ENCODE data around the gene UAP1L1.

Gene UAP1L1

GRCh38 chr9:137052293-137052692 lies 25.0 kb upstream of the UAP1L1 start:
- DNase-seq: no peak
- Histone ChIP-seq H2AFZ (ENCODE audit: low read length) (no peak overlapping the region), H3K9me3 (replicated peaks; ENCODE audit: insufficient read depth, low read length) (no peaks in the 10 kb centered on the region), H3K4me2 (ENCODE audit: low read depth, low read length) (no peak overlapping the region), H3K4me1 (ENCODE audit: low read length) (no peaks in the 10 kb centered on the region), H3K9me2 (replicated peaks; ENCODE audit: insufficient read depth, low read length) (no peaks in the 10 kb centered on the region), H3K27me3 (replicated peaks; ENCODE audit: insufficient read depth, low read length) (peaks cover 73% of the 10 kb centered on the region), H3K4me3 (ENCODE audit: low read length) (no peak overlapping the region), H3K9ac (ENCODE audit: low read length) (no peak overlapping the region), H3F3A (ENCODE audit: insufficient read depth, low read length) (no peaks in the 10 kb centered on the region), H4K20me1 (ENCODE audit: insufficient read depth, low read length) (no peaks in the 10 kb centered on the region), H3K36me3 (replicated peaks; ENCODE audit: insufficient read depth, low read length) (no peaks in the 10 kb centered on the region), H3K79me2 (ENCODE audit: low read length) (no peaks in the 10 kb centered on the region), H3K27ac (ENCODE audit: low read length) (no peak overlapping the region)
- TF ChIP-seq EZH2 (optimal IDR thresholded peaks at IDR 0.05; ENCODE audit: low read depth, low read length) (no peak), CTCF (IDR thresholded peaks at IDR 0.05; ENCODE audit: low read length) (no peak), EZH2phosphoT487 (IDR thresholded peaks at IDR 0.05; ENCODE audit: low read length) (no peak)

- no peak for DNase-seq
- H3K4me1 ChIP-seq (ENCODE audit: low read length): no peaks in the 10 kb centered on the region
- peak overlapping the region; percentile 34 for H3K4me3 ChIP-seq (ENCODE audit: low read length)
- H3K79me2 ChIP-seq (ENCODE audit: low read length): no peaks in the 10 kb centered on the region
- TF ChIP-seq EZH2 (optimal IDR thresholded peaks at IDR 0.05; ENCODE audit: low read depth, low read length): no peak
- no peak for TF ChIP-seq CTCF (IDR thresholded peaks at IDR 0.05; ENCODE audit: low read length)
- TF ChIP-seq EZH2phosphoT487 (IDR thresholded peaks at IDR 0.05; ENCODE audit: low read length): no peak
- H3K36me3 ChIP-seq (replicated peaks; ENCODE audit: insufficient read depth, low read length): no peaks in the 10 kb centered on the region
- no peaks in the 10 kb centered on the region for H4K20me1 ChIP-seq (ENCODE audit: insufficient read depth, low read length)
- no peak overlapping the region for H3K9ac ChIP-seq (ENCODE audit: low read length)
- no peak overlapping the region for H2AFZ ChIP-seq (ENCODE audit: low read length)
- H3K9me3 ChIP-seq (replicated peaks; ENCODE audit: insufficient read depth, low read length): no peaks in the 10 kb centered on the region
- H3K27me3 ChIP-seq (replicated peaks; ENCODE audit: insufficient read depth, low read length): peaks cover 74% of the 10 kb centered on the region
- no peaks in the 10 kb centered on the region for H3F3A ChIP-seq (ENCODE audit: insufficient read depth, low read length)
- H3K4me2 ChIP-seq (ENCODE audit: low read depth, low read length): peak overlapping the region; percentile 70; the same call in 1 of the 2 replicates
- no peaks in the 10 kb centered on the region for H3K9me2 ChIP-seq (replicated peaks; ENCODE audit: insufficient read depth, low read length)
- no peak overlapping the region for H3K27ac ChIP-seq (ENCODE audit: low read length)
Observed at GRCh38 chr9:137052998-137053943, 24.0 kb upstream of the UAP1L1 start.

- Histone ChIP-seq H3K36me3 (replicated peaks; ENCODE audit: insufficient read depth, low read length) (no peaks in the 10 kb centered on the region), H2AFZ (ENCODE audit: low read length) (peak within 1 kb of the TSS; percentile 65; the same call in 1 of the 2 replicates), H3K79me2 (ENCODE audit: low read length) (no peaks in the 10 kb centered on the region), H3K9me2 (replicated peaks; ENCODE audit: insufficient read depth, low read length) (no peaks in the 10 kb centered on the region), H3K9me3 (replicated peaks; ENCODE audit: insufficient read depth, low read length) (no peaks in the 10 kb centered on the region), H4K20me1 (ENCODE audit: insufficient read depth, low read length) (no peaks in the 10 kb centered on the region), H3F3A (ENCODE audit: insufficient read depth, low read length) (no peaks in the 10 kb centered on the region), H3K9ac (ENCODE audit: low read length) (no peak within 1 kb of the TSS; the same call in 1 of the 2 replicates), H3K4me3 (ENCODE audit: low read length) (peak within 1 kb of the TSS; percentile 53), H3K27ac (ENCODE audit: low read length) (no peak within 1 kb of the TSS), H3K27me3 (replicated peaks; ENCODE audit: insufficient read depth, low read length) (peaks cover 78% of the 10 kb centered on the region), H3K4me2 (ENCODE audit: low read depth, low read length) (peak within 1 kb of the TSS; percentile 77), H3K4me1 (ENCODE audit: low read length) (no peaks in the 10 kb centered on the region)
- DNase-seq: peak; percentile 57
- TF ChIP-seq CTCF (IDR thresholded peaks at IDR 0.05; ENCODE audit: low read length): no peak
- TF ChIP-seq EZH2 (optimal IDR thresholded peaks at IDR 0.05; ENCODE audit: low read depth, low read length): no peak
- no peak for TF ChIP-seq EZH2phosphoT487 (IDR thresholded peaks at IDR 0.05; ENCODE audit: low read length)
Observed at GRCh38 chr9:137053944-137054931, 23.1 kb upstream of the UAP1L1 start, which contains the start of gene ENTPD2. Gene ENTPD2, minus strand, starts transcription at chr9:137054061. Its CDS starts 64 bp downstream, at chr9:137053997.
